NCI-H748 (cell line): ENCODE data around the gene ARL13B.
"Not testable (repeated sequence)": the region's sequence is repeated elsewhere in the genome, so short reads cannot be mapped to it uniquely, and the experiment has no call there.

ENCODE experiments used
- DNase-seq: peaks from one replicate; lab custom pipeline; 2025; ENCODE audit not compliant: unreplicated experiment; lab: John Stamatoyannopoulos, UW

Gene ARL13B

GRCh38 chr3:93979850-93980676, at the start of gene ARL13B:
Gene ARL13B, plus strand, starts transcription at chr3:93980155. Its CDS starts 269 bp downstream, at chr3:93980424.
- peak; percentile 98 for DNase-seq

GRCh38 chr3:93931597-93932229, 48.2 kb upstream of the ARL13B start:
- no peak for DNase-seq

- no peak for DNase-seq
These were observed 45.4 kb upstream of the ARL13B start for GRCh38 chr3:93934366-93935046.

- no peak for DNase-seq
These were observed 43.4 kb upstream of the ARL13B start for GRCh38 chr3:93936549-93936948.

GRCh38 chr3:93937485-93937884, 42.5 kb upstream of the ARL13B start:
- not testable (repeated sequence) for DNase-seq

- peak; percentile 57 for DNase-seq
These were observed 30.0 kb upstream of the ARL13B start for GRCh38 chr3:93949958-93950357.

GRCh38 chr3:93961026-93961425, 18.9 kb upstream of the ARL13B start:
- no peak for DNase-seq

GRCh38 chr3:93961489-93961888, 18.5 kb upstream of the ARL13B start:
- no peak for DNase-seq

- DNase-seq: no peak
These were observed 17.2 kb upstream of the ARL13B start for GRCh38 chr3:93962798-93963197.

GRCh38 chr3:93965106-93965505, 14.8 kb upstream of the ARL13B start:
- DNase-seq: not testable (repeated sequence)

- no peak for DNase-seq
These were observed 10.5 kb upstream of the ARL13B start for GRCh38 chr3:93969443-93969842.

- DNase-seq: no peak
These were observed 10.0 kb upstream of the ARL13B start for GRCh38 chr3:93969997-93970396.

GRCh38 chr3:93973131-93974126, 6.5 kb upstream of the ARL13B start, which contains the start of gene PROS1:
Gene PROS1, minus strand, starts transcription at chr3:93973896. Its CDS starts 147 bp downstream, at chr3:93973749.
- peak; percentile 78 for DNase-seq

- DNase-seq: no peak
These were observed 1.7 kb downstream of the ARL13B start for GRCh38 chr3:93981649-93982048.

- DNase-seq: no peak
These were observed 3.5 kb downstream of the ARL13B start for GRCh38 chr3:93983408-93983807.

- no peak for DNase-seq
These were observed 4.7 kb downstream of the ARL13B start for GRCh38 chr3:93984618-93985017.

- no peak for DNase-seq
These were observed 8.3 kb downstream of the ARL13B start for GRCh38 chr3:93988283-93988682.

GRCh38 chr3:93988764-93989163, 8.8 kb downstream of the ARL13B start:
- DNase-seq: no peak

GRCh38 chr3:93989241-93989640, 9.3 kb downstream of the ARL13B start:
- no peak for DNase-seq

- no peak for DNase-seq
These were observed 11.7 kb downstream of the ARL13B start for GRCh38 chr3:93991631-93992030.

GRCh38 chr3:93992207-93992606, 12.3 kb downstream of the ARL13B start:
- no peak for DNase-seq
